ENCODE data around the gene MAP3K3.

MAP3K3 gene

GRCh38 chr17:63722403-63722802 lies 100.2 kb downstream of the MAP3K3 start:
- Histone ChIP-seq H3K4me3 (ENCODE audit: low read length) (no peak overlapping the region), H3K9ac (ENCODE audit: low read length) (no peak overlapping the region), H2BK15ac (replicated peaks; ENCODE audit: low read depth) (no peak overlapping the region), H4K8ac (ENCODE audit: low read depth, low read length) (no peak overlapping the region), H3K23ac (ENCODE audit: low read length) (no peak overlapping the region), H2BK120ac (ENCODE audit: low read depth, low read length) (no peak overlapping the region), H2BK5ac (ENCODE audit: low read length) (no peak overlapping the region), H3K36me3 (ENCODE audit: control insufficient read depth, insufficient read depth, low read length) (no peaks in the 10 kb centered on the region), H4K5ac (ENCODE audit: low read length) (no peak overlapping the region), H3K4ac (ENCODE audit: low read depth, low read length) (no peak overlapping the region), H3K4me2 (ENCODE audit: low read length) (no peak overlapping the region), H3K4me1 (ENCODE audit: control insufficient read depth, low read depth, low read length) (no peaks in the 10 kb centered on the region), H2AK5ac (ENCODE audit: low read length) (no peak overlapping the region), H3K79me2 (ENCODE audit: control insufficient read depth, insufficient read depth, low read length) (no peaks in the 10 kb centered on the region), H3K27me3 (ENCODE audit: insufficient read depth, low read length, poor library complexity) (no peaks in the 10 kb centered on the region), H3K56ac (ENCODE audit: low read length) (no peak overlapping the region), H3K79me1 (ENCODE audit: low read length) (no peaks in the 10 kb centered on the region), H3K27ac (ENCODE audit: low read depth, low read length) (no peak overlapping the region), H3K18ac (ENCODE audit: low read length) (no peak overlapping the region)
- DNase-seq, result no peak
- WGBS (ENCODE audit: extremely low coverage, insufficient coverage, low lambda C conversion rate), result no CpG with 5 or more reads among the region's 2 CpGs

GRCh38 chr17:63735691-63736090 lies 113.5 kb downstream of the MAP3K3 start:
- no peak overlapping the region for H2BK120ac ChIP-seq (ENCODE audit: low read depth, low read length)
- no peak overlapping the region for H2BK5ac ChIP-seq (ENCODE audit: low read length)
- no peak overlapping the region for H3K23ac ChIP-seq (ENCODE audit: low read length)
- no peak overlapping the region for H4K8ac ChIP-seq (ENCODE audit: low read depth, low read length)
- no peak overlapping the region for H3K18ac ChIP-seq (ENCODE audit: low read length)
- no peak for DNase-seq
- H3K56ac ChIP-seq (ENCODE audit: low read length), result no peak overlapping the region
- no peak overlapping the region for H3K9ac ChIP-seq (ENCODE audit: low read length)
- H3K4me3 ChIP-seq (ENCODE audit: low read length), result no peak overlapping the region
- H3K27me3 ChIP-seq (ENCODE audit: insufficient read depth, low read length, poor library complexity), result no peaks in the 10 kb centered on the region
- H3K27ac ChIP-seq (ENCODE audit: low read depth, low read length), result no peak overlapping the region
- H2BK15ac ChIP-seq (replicated peaks; ENCODE audit: low read depth), result no peak overlapping the region
- no peak overlapping the region for H4K5ac ChIP-seq (ENCODE audit: low read length)
- H3K79me2 ChIP-seq (ENCODE audit: control insufficient read depth, insufficient read depth, low read length), result peaks cover 3% of the 10 kb centered on the region
- H3K4me1 ChIP-seq (ENCODE audit: control insufficient read depth, low read depth, low read length), result peaks cover 3% of the 10 kb centered on the region
- H3K4me2 ChIP-seq (ENCODE audit: low read length), result no peak overlapping the region
- WGBS (ENCODE audit: extremely low coverage, insufficient coverage, low lambda C conversion rate), result no CpG with 5 or more reads among the region's 8 CpGs
- H3K4ac ChIP-seq (ENCODE audit: low read depth, low read length), result no peak overlapping the region
- peaks cover under 1% of the 10 kb centered on the region for H3K79me1 ChIP-seq (ENCODE audit: low read length)
- no peaks in the 10 kb centered on the region for H3K36me3 ChIP-seq (ENCODE audit: control insufficient read depth, insufficient read depth, low read length)
- H2AK5ac ChIP-seq (ENCODE audit: low read length), result no peak overlapping the region

GRCh38 chr17:63740464-63741142 lies 118.4 kb downstream of the MAP3K3 start:
- H2BK5ac ChIP-seq (ENCODE audit: low read length), result no peak overlapping the region
- peak overlapping the region; percentile 97 for H3K56ac ChIP-seq (ENCODE audit: low read length)
- no peak overlapping the region for H2AK5ac ChIP-seq (ENCODE audit: low read length)
- H3K23ac ChIP-seq (ENCODE audit: low read length), result no peak overlapping the region
- peak overlapping the region; percentile 96 for H3K9ac ChIP-seq (ENCODE audit: low read length)
- H3K79me1 ChIP-seq (ENCODE audit: low read length), result peaks cover 2% of the 10 kb centered on the region
- H3K36me3 ChIP-seq (ENCODE audit: control insufficient read depth, insufficient read depth, low read length), result no peaks in the 10 kb centered on the region
- no peak overlapping the region for H4K5ac ChIP-seq (ENCODE audit: low read length)
- peak overlapping the region; percentile 85 for H3K18ac ChIP-seq (ENCODE audit: low read length)
- H3K27ac ChIP-seq (ENCODE audit: low read depth, low read length), result peak overlapping the region; percentile 98
- H4K8ac ChIP-seq (ENCODE audit: low read depth, low read length), result no peak overlapping the region
- H3K79me2 ChIP-seq (ENCODE audit: control insufficient read depth, insufficient read depth, low read length), result peaks cover 4% of the 10 kb centered on the region
- H3K27me3 ChIP-seq (ENCODE audit: insufficient read depth, low read length, poor library complexity), result no peaks in the 10 kb centered on the region
- WGBS (ENCODE audit: extremely low coverage, insufficient coverage, low lambda C conversion rate), result no CpG with 5 or more reads among the region's 12 CpGs
- no peak overlapping the region for H3K4ac ChIP-seq (ENCODE audit: low read depth, low read length)
- peak overlapping the region; percentile 91 for H3K4me3 ChIP-seq (ENCODE audit: low read length)
- peaks cover 3% of the 10 kb centered on the region for H3K4me1 ChIP-seq (ENCODE audit: control insufficient read depth, low read depth, low read length)
- H2BK15ac ChIP-seq (replicated peaks; ENCODE audit: low read depth), result no peak overlapping the region
- DNase-seq, result peak; percentile 4
- peak overlapping the region; percentile 53 for H3K4me2 ChIP-seq (ENCODE audit: low read length)
- H2BK120ac ChIP-seq (ENCODE audit: low read depth, low read length), result no peak overlapping the region

GRCh38 chr17:63741143-63741407 lies 118.9 kb downstream of the MAP3K3 start:
- H3K27ac ChIP-seq (ENCODE audit: low read depth, low read length), result peak overlapping the region; percentile 98

GRCh38 chr17:63741408-63742173 lies 119.4 kb downstream of the MAP3K3 start, which contains the start of gene STRADA:
TSS of gene STRADA (minus strand) at chr17:63741799. CDS start at chr17:63728369, 13,430 bp downstream.
- Histone ChIP-seq H2BK5ac (ENCODE audit: low read length) (peak within 1 kb of the TSS; percentile 45), H3K79me2 (ENCODE audit: control insufficient read depth, insufficient read depth, low read length) (peaks cover 4% of the 10 kb centered on the region), H3K4me2 (ENCODE audit: low read length) (peak within 1 kb of the TSS; percentile 65), H3K23ac (ENCODE audit: low read length) (no peak within 1 kb of the TSS), H3K36me3 (ENCODE audit: control insufficient read depth, insufficient read depth, low read length) (peaks cover 4% of the 10 kb centered on the region), H2BK15ac (replicated peaks; ENCODE audit: low read depth) (no peak within 1 kb of the TSS), H3K4me3 (ENCODE audit: low read length) (peak within 1 kb of the TSS; percentile 91), H3K4ac (ENCODE audit: low read depth, low read length) (peak within 1 kb of the TSS; percentile 60), H4K5ac (ENCODE audit: low read length) (peak within 1 kb of the TSS; percentile 59), H3K9ac (ENCODE audit: low read length) (peak within 1 kb of the TSS; percentile 96), H3K18ac (ENCODE audit: low read length) (peak within 1 kb of the TSS; percentile 85), H2AK5ac (ENCODE audit: low read length) (peak within 1 kb of the TSS; percentile 22), H3K27me3 (ENCODE audit: insufficient read depth, low read length, poor library complexity) (no peaks in the 10 kb centered on the region), H3K56ac (ENCODE audit: low read length) (peak within 1 kb of the TSS; percentile 97), H2BK120ac (ENCODE audit: low read depth, low read length) (peak within 1 kb of the TSS; percentile 32), H3K4me1 (ENCODE audit: control insufficient read depth, low read depth, low read length) (peaks cover 3% of the 10 kb centered on the region), H3K79me1 (ENCODE audit: low read length) (peaks cover 2% of the 10 kb centered on the region), H3K27ac (ENCODE audit: low read depth, low read length) (peak within 1 kb of the TSS; percentile 98), H4K8ac (ENCODE audit: low read depth, low read length) (peak within 1 kb of the TSS; percentile 83)
- WGBS (ENCODE audit: extremely low coverage, insufficient coverage, low lambda C conversion rate), result no CpG with 5 or more reads among the region's 61 CpGs
- peak; percentile 99 for DNase-seq

More at GRCh38 chr17:63741143-63741407, 118.9 kb downstream of the MAP3K3 start:
- Histone ChIP-seq H2BK120ac (ENCODE audit: low read depth, low read length) (peak overlapping the region; percentile 32), H3K79me2 (ENCODE audit: control insufficient read depth, insufficient read depth, low read length) (peaks cover 4% of the 10 kb centered on the region), H3K18ac (ENCODE audit: low read length) (peak overlapping the region; percentile 85), H3K23ac (ENCODE audit: low read length) (no peak overlapping the region), H4K5ac (ENCODE audit: low read length) (no peak overlapping the region), H3K4me2 (ENCODE audit: low read length) (peak overlapping the region; percentile 53), H3K56ac (ENCODE audit: low read length) (peak overlapping the region; percentile 97), H3K36me3 (ENCODE audit: control insufficient read depth, insufficient read depth, low read length) (peaks cover 3% of the 10 kb centered on the region), H2BK5ac (ENCODE audit: low read length) (no peak overlapping the region), H3K9ac (ENCODE audit: low read length) (peak overlapping the region; percentile 96), H2BK15ac (replicated peaks; ENCODE audit: low read depth) (no peak overlapping the region), H2AK5ac (ENCODE audit: low read length) (no peak overlapping the region), H3K4me3 (ENCODE audit: low read length) (peak overlapping the region; percentile 91), H3K4ac (ENCODE audit: low read depth, low read length) (peak overlapping the region; percentile 60), H3K79me1 (ENCODE audit: low read length) (peaks cover 2% of the 10 kb centered on the region), H3K27me3 (ENCODE audit: insufficient read depth, low read length, poor library complexity) (no peaks in the 10 kb centered on the region), H4K8ac (ENCODE audit: low read depth, low read length) (peak overlapping the region; percentile 83), H3K4me1 (ENCODE audit: control insufficient read depth, low read depth, low read length) (peaks cover 3% of the 10 kb centered on the region)
- no peak for DNase-seq
- WGBS (ENCODE audit: extremely low coverage, insufficient coverage, low lambda C conversion rate), result no CpG with 5 or more reads among the region's 14 CpGs

Measured in mesendoderm (in vitro differentiated cells).